Suprapubic skin (tissue), 4 donors: Measurements from ENCODE around the gene SPATA9. TPM values are rescaled to one million over a fixed set of nuclear protein-coding genes. Genes with fewer than 3 reads are reported as not detected.

ENCODE experiments used
- DNase-seq, 2 donors: peaks; one replicate each; pipeline ENCODE4 v3.0.0-alpha.2; 2019; ENCODE audit warnings: low spot score in 2 of 2
- H3K27ac ChIP-seq: fragments of 200-600 bp; sonication (generic); one replicate; pipeline ENCODE4 v1.5.1; 2019
- H3K27me3 ChIP-seq: fragments of 200-600 bp; sonication (generic); one replicate; pipeline ENCODE4 v1.5.1; 2019
- H3K36me3 ChIP-seq: fragments of 200-600 bp; sonication (generic); one replicate; pipeline ENCODE4 v1.5.1; 2019
- H3K4me1 ChIP-seq: fragments of 200-600 bp; sonication (generic); one replicate; pipeline ENCODE4 v1.5.1; 2019
- H3K4me3 ChIP-seq: fragments of 200-600 bp; sonication (generic); one replicate; pipeline ENCODE4 v1.5.1; 2019; ENCODE audit warnings: mild to moderate bottlenecking
- H3K9me3 ChIP-seq: fragments of 200-600 bp; sonication (generic); one replicate; pipeline ENCODE4 v1.5.1; 2019
- EP300 ChIP-seq: sonication (generic); formaldehyde crosslinking; IDR thresholded peaks from one replicate; pipeline ENCODE4 v1.6.1; 2017; ENCODE audit warnings: antibody characterized with exemption
- POLR2A ChIP-seq, 2 donors: fragments of 450-650 bp; IDR thresholded peaks; one replicate each; pipeline ENCODE4 v1.6.1; 2017; ENCODE audit warnings: antibody characterized with exemption in 2 of 2, mild to moderate bottlenecking in 2 of 2, moderate library complexity in 2 of 2
- POLR2AphosphoS5 ChIP-seq, 3 donors: sonication (generic); formaldehyde crosslinking; IDR thresholded peaks; one replicate each; pipeline ENCODE4 v1.6.1; 2017; ENCODE audit warnings: antibody characterized with exemption in 3 of 3
- WGBS: methylation state at CpG from one replicate; pipeline ENCODE4 v1.1.5; 2018; 5-methylcytosine and 5-hydroxymethylcytosine counted together
- total RNA-seq, 4 donors: library from RNA; depleted of rRNA; stranded (reverse); fragments of >200 nt; gene quantifications; one replicate each; pipeline ENCODE4 v1.1.0, GENCODE V29; 2016
- TF ChIP-seq, protein P1 (sequence below), 2 donors: fragments of 200-600 bp in 1 of 2; fragments of 450-650 bp in 1 of 2; sonication (generic) in 1 of 2; IDR thresholded peaks; one replicate each; pipeline ENCODE4 v1.5.1; 2016 to 2019; ENCODE audit warnings: antibody characterized with exemption in 2 of 2, mild to moderate bottlenecking in 1 of 2, moderate library complexity in 1 of 2

Gene SPATA9
- total RNA-seq, 4 donors from 2014 or later, result not detected

DNA sequence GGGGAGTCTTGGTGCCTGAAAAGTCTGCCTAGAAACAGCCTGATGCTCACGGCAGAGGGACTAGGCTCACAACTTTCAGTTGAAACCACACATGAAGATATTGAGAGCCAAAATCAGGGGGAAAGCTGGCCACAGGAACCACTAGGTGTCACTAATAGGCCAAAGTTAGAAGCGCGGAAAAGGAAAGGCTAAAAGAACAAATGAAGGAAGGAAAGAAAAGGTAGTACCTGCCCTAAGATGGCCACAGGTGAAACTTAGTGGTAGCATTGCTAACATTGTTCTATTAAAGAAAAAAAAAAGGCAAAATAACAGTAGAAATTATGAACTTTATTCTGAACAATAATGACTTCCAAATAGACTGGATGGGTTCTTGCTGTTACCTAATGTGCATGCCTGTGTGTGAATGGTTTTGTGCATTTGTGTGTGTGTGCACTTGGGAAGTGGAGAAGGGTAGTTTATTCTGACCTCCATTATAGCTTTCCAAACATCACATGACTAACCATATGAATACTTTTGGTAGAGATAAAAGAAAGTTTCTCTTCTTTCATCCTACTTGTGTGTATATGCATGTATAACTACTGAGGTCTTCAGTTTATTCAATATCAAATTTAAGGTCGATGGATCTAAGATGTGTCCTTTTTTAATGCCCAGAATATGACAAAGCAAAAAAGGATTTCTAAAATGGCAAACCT lies 38.3 kb downstream of the SPATA9 start:
- H3K9me3 ChIP-seq, result no peaks in the 10 kb centered on the region
- no peaks in the 10 kb centered on the region for H3K36me3 ChIP-seq
- no peak overlapping the region for H3K4me3 ChIP-seq
- WGBS, result 19% methylated on average over 4 of the region's 4 CpGs
- TF ChIP-seq, protein P1, sequence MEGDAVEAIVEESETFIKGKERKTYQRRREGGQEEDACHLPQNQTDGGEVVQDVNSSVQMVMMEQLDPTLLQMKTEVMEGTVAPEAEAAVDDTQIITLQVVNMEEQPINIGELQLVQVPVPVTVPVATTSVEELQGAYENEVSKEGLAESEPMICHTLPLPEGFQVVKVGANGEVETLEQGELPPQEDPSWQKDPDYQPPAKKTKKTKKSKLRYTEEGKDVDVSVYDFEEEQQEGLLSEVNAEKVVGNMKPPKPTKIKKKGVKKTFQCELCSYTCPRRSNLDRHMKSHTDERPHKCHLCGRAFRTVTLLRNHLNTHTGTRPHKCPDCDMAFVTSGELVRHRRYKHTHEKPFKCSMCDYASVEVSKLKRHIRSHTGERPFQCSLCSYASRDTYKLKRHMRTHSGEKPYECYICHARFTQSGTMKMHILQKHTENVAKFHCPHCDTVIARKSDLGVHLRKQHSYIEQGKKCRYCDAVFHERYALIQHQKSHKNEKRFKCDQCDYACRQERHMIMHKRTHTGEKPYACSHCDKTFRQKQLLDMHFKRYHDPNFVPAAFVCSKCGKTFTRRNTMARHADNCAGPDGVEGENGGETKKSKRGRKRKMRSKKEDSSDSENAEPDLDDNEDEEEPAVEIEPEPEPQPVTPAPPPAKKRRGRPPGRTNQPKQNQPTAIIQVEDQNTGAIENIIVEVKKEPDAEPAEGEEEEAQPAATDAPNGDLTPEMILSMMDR (IDR thresholded peaks at IDR 0.05), result peak; percentile 43 to 65
- TF ChIP-seq POLR2AphosphoS5 (IDR thresholded peaks at IDR 0.05), result no peak
- peaks cover 61% of the 10 kb centered on the region for H3K4me1 ChIP-seq
- H3K27ac ChIP-seq, result no peak overlapping the region
- no peaks in the 10 kb centered on the region for H3K27me3 ChIP-seq
- peak in 1 of 2 donors; percentile 78 for DNase-seq

DNA sequence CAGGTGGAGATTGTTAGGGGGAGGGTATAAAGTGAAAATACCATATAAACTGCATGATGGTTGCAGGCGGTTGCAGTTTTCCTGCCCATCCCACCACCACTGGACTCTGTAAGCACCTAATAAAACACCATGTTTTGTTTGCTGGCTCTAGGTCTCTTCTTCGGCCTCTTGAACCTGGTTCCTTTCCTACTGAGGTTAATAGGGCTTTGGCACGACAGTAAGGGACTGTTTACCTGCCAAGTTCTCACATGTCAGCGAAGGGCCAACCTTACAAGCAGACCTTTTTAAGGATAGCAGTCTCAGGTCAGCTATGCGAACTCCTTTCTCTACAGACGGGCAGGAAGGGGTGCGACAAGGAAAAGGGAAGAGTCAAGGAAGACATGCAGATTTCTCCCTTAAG lies 39.6 kb downstream of the SPATA9 start:
- TF ChIP-seq POLR2AphosphoS5 (IDR thresholded peaks at IDR 0.05) (no peak), EP300 (no peak), POLR2A (IDR thresholded peaks at IDR 0.05) (no peak)
- TF ChIP-seq, protein P1 (IDR thresholded peaks at IDR 0.05), result no peak
- no peaks in the 10 kb centered on the region for H3K36me3 ChIP-seq
- no peak for DNase-seq
- WGBS, result 91% methylated on average over 7 of the region's 7 CpGs
- H3K27me3 ChIP-seq, result no peaks in the 10 kb centered on the region
- no peak overlapping the region for H3K27ac ChIP-seq
- H3K4me3 ChIP-seq, result no peak overlapping the region
- H3K9me3 ChIP-seq, result no peaks in the 10 kb centered on the region
- H3K4me1 ChIP-seq, result peaks cover 52% of the 10 kb centered on the region

GRCh38 chr5:95641741-95642220 lies 41.0 kb downstream of the SPATA9 start:
- Histone ChIP-seq H3K27ac (peak overlapping the region; percentile 87), H3K36me3 (no peaks in the 10 kb centered on the region), H3K4me1 (peaks cover 39% of the 10 kb centered on the region), H3K9me3 (no peaks in the 10 kb centered on the region), H3K27me3 (no peaks in the 10 kb centered on the region), H3K4me3 (no peak overlapping the region)
- no peak for DNase-seq
- TF ChIP-seq, protein P1 (IDR thresholded peaks at IDR 0.05), result no peak
- peak in 1 of 3 donors; percentile 75 for TF ChIP-seq POLR2AphosphoS5 (IDR thresholded peaks at IDR 0.05)
- WGBS, result 51% methylated on average over 5 of the region's 5 CpGs

DNA sequence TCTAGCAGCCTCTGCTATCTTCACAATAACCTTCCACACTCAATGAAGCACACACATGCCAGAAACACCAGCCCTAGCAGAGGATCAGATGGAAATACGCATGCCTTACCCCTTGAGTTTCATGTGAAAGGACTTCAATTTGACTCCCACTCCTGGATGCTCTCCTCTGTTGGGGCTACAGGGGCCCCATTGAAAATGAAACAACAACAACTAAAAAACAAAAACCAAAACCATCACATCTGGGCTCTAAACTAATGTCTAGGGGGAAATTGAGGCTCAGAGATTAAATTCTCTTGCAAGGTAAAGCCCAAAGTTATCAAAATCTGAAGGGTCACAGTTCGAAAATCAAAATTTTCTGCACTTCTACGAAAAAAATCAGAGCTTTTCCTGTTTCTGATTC lies 44.2 kb downstream of the SPATA9 start:
- Histone ChIP-seq H3K27ac (no peak overlapping the region), H3K4me3 (no peak overlapping the region), H3K27me3 (no peaks in the 10 kb centered on the region), H3K9me3 (no peaks in the 10 kb centered on the region), H3K4me1 (peaks cover 16% of the 10 kb centered on the region), H3K36me3 (no peaks in the 10 kb centered on the region)
- TF ChIP-seq POLR2AphosphoS5 (IDR thresholded peaks at IDR 0.05) (no peak), POLR2A (IDR thresholded peaks at IDR 0.05) (no peak), EP300 (no peak)
- TF ChIP-seq, protein P1 (IDR thresholded peaks at IDR 0.05), result no peak
- DNase-seq, result no peak
- 86% methylated on average over 3 of the region's 3 CpGs for WGBS

DNA sequence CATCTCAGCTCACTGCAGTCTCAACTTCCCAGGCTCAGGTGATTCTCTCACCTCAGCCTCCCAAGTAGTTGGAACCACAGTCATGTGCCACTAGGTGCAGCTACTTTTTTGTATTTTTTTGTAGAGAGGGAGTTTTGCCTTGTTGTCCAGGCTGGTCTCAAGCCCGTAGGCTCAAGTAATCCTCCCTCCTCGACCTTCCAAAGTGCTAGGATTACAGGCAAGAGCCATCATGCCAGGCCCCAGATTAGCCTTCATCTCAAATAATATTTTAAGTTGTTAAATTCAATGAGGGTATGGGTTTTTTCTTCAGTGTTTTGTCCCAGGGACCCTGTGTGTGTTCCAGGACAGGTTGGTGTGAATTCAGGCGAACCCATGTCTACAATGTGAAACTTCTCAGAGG lies 48.7 kb downstream of the SPATA9 start:
- no peaks in the 10 kb centered on the region for H3K27me3 ChIP-seq
- H3K9me3 ChIP-seq, result no peaks in the 10 kb centered on the region
- WGBS, result 85% methylated on average over 3 of the region's 3 CpGs
- no peak overlapping the region for H3K4me3 ChIP-seq
- H3K36me3 ChIP-seq, result no peaks in the 10 kb centered on the region
- peaks cover 9% of the 10 kb centered on the region for H3K4me1 ChIP-seq
- H3K27ac ChIP-seq, result no peak overlapping the region
- no peak for DNase-seq
- TF ChIP-seq EP300 (no peak), POLR2A (IDR thresholded peaks at IDR 0.05) (no peak), POLR2AphosphoS5 (IDR thresholded peaks at IDR 0.05) (no peak)
- TF ChIP-seq, protein P1 (IDR thresholded peaks at IDR 0.05), result no peak
